DOHH2 (cell line): ENCODE measurements around the gene SNX24.

Experiments
- H3F3A ChIP-seq: fragments of 200-600 bp; sonication (generic), shearing (Covaris generic); 2 replicates; pipeline ENCODE4 v1.6.0; 2016; ENCODE audit warnings: antibody characterized with exemption, mild to moderate bottlenecking; ENCODE audit not compliant: control insufficient read depth, insufficient read depth
- H3K27ac ChIP-seq: fragments of 200-600 bp; sonication (generic); 2 replicates; pipeline ENCODE4 v1.5.1; 2014; ENCODE audit warnings: low read depth, mild to moderate bottlenecking, low read length, moderate library complexity
- H3K27me3 ChIP-seq: fragments of 200-600 bp; sonication (generic); 2 replicates; pipeline ENCODE4 v1.6.1; 2014; ENCODE audit warnings: mild to moderate bottlenecking, low read length, mixed read lengths; ENCODE audit not compliant: control insufficient read depth
- H3K36me3 ChIP-seq: fragments of 200-600 bp; sonication (generic); 2 replicates; pipeline ENCODE4 v1.6.1; 2014; ENCODE audit warnings: mild to moderate bottlenecking, low read length, moderate library complexity, mixed read lengths; ENCODE audit not compliant: control insufficient read depth
- H3K4me1 ChIP-seq: fragments of 200-600 bp; sonication (generic); 2 replicates; pipeline ENCODE4 v1.6.1; 2014; ENCODE audit warnings: mild to moderate bottlenecking, low read length, mixed read lengths; ENCODE audit not compliant: control insufficient read depth
- H3K4me2 ChIP-seq: fragments of 200-600 bp; sonication (generic); 2 replicates; pipeline ENCODE4 v1.6.0; 2014; ENCODE audit warnings: mild to moderate bottlenecking, low read length, moderate library complexity
- H3K4me3 ChIP-seq: fragments of 200-600 bp; sonication (generic); 2 replicates; pipeline ENCODE4 v1.5.1; 2014; ENCODE audit warnings: mild to moderate bottlenecking, low read length, mixed read lengths
- H3K79me2 ChIP-seq: fragments of 200-600 bp; sonication (generic); 2 replicates; pipeline ENCODE4 v1.6.1; 2014; ENCODE audit warnings: mild to moderate bottlenecking, low read length, mixed read lengths; ENCODE audit not compliant: control insufficient read depth
- H3K9me2 ChIP-seq: fragments of 200-600 bp; sonication (generic); replicated peaks from 2 replicates; pipeline ENCODE4 v1.6.1; 2014; ENCODE audit warnings: mild to moderate bottlenecking, low read length, mixed read lengths; ENCODE audit not compliant: control insufficient read depth
- H3K9me3 ChIP-seq: fragments of 200-600 bp; sonication (generic); 2 replicates; pipeline ENCODE4 v1.6.1; 2014; ENCODE audit warnings: antibody characterized with exemption, low read length, mixed read lengths; ENCODE audit not compliant: control insufficient read depth, insufficient read depth
- H4K20me1 ChIP-seq: fragments of 200-600 bp; sonication (generic); 2 replicates; pipeline ENCODE4 v1.6.0; 2014; ENCODE audit warnings: low read depth, mild to moderate bottlenecking, antibody characterized with exemption, low read length, moderate library complexity; ENCODE audit not compliant: control insufficient read depth, insufficient read depth
- CTCF ChIP-seq: fragments of 200-600 bp; sonication (generic); IDR thresholded peaks from one replicate; pipeline ENCODE4 v1.5.1; 2014; ENCODE audit warnings: antibody characterized with exemption, mild to moderate bottlenecking, low read depth, low read length; ENCODE audit not compliant: poor library complexity, severe bottlenecking
- EZH2phosphoT487 ChIP-seq: fragments of 200-600 bp; sonication (generic); IDR thresholded peaks from 2 replicates; pipeline ENCODE4 v1.6.1; 2017; ENCODE audit warnings: borderline replicate concordance, mild to moderate bottlenecking, antibody characterized with exemption, low read length, moderate library complexity, mixed read lengths

The SNX24 gene

GRCh38 chr5:122882831-122883230, 37.4 kb downstream of the SNX24 start:
- no peaks in the 10 kb centered on the region for H4K20me1 ChIP-seq
- no peaks in the 10 kb centered on the region for H3K79me2 ChIP-seq
- H3K36me3 ChIP-seq: no peaks in the 10 kb centered on the region
- H3K27me3 ChIP-seq: no peaks in the 10 kb centered on the region
- H3K4me3 ChIP-seq: no peak overlapping the region
- H3F3A ChIP-seq: no peaks in the 10 kb centered on the region
- H3K27ac ChIP-seq: no peak overlapping the region
- no peak overlapping the region for H3K4me2 ChIP-seq
- H3K9me3 ChIP-seq: no peaks in the 10 kb centered on the region
- H3K4me1 ChIP-seq: no peaks in the 10 kb centered on the region
- H3K9me2 ChIP-seq: no peaks in the 10 kb centered on the region
- TF ChIP-seq CTCF: no peak
- no peak for TF ChIP-seq EZH2phosphoT487

- H3K9me2 ChIP-seq: no peaks in the 10 kb centered on the region
- no peaks in the 10 kb centered on the region for H3K27me3 ChIP-seq
- H3K79me2 ChIP-seq: no peaks in the 10 kb centered on the region
- no peak for TF ChIP-seq CTCF
- TF ChIP-seq EZH2phosphoT487: no peak
- H4K20me1 ChIP-seq: no peaks in the 10 kb centered on the region
- H3F3A ChIP-seq: no peaks in the 10 kb centered on the region
- H3K4me2 ChIP-seq: no peak overlapping the region
- no peaks in the 10 kb centered on the region for H3K36me3 ChIP-seq
- H3K4me3 ChIP-seq: no peak overlapping the region
- no peaks in the 10 kb centered on the region for H3K9me3 ChIP-seq
- H3K27ac ChIP-seq: no peak overlapping the region
- H3K4me1 ChIP-seq: no peaks in the 10 kb centered on the region
Measured at GRCh38 chr5:122885045-122885517, 39.7 kb downstream of the SNX24 start.

- no peak overlapping the region for H3K4me2 ChIP-seq
- H3K79me2 ChIP-seq: no peaks in the 10 kb centered on the region
- H4K20me1 ChIP-seq: no peaks in the 10 kb centered on the region
- no peaks in the 10 kb centered on the region for H3K36me3 ChIP-seq
- H3K9me2 ChIP-seq: no peaks in the 10 kb centered on the region
- TF ChIP-seq CTCF: no peak
- H3K27ac ChIP-seq: no peak overlapping the region
- no peaks in the 10 kb centered on the region for H3K27me3 ChIP-seq
- no peaks in the 10 kb centered on the region for H3F3A ChIP-seq
- H3K4me3 ChIP-seq: no peak overlapping the region
- H3K4me1 ChIP-seq: no peaks in the 10 kb centered on the region
- no peaks in the 10 kb centered on the region for H3K9me3 ChIP-seq
Measured at GRCh38 chr5:122885891-122886290, 40.5 kb downstream of the SNX24 start.

GRCh38 chr5:122895141-122895540, 49.7 kb downstream of the SNX24 start:
- no peaks in the 10 kb centered on the region for H3F3A ChIP-seq
- no peaks in the 10 kb centered on the region for H3K36me3 ChIP-seq
- no peak overlapping the region for H3K27ac ChIP-seq
- H3K4me2 ChIP-seq: no peak overlapping the region
- H3K9me3 ChIP-seq: no peaks in the 10 kb centered on the region
- no peaks in the 10 kb centered on the region for H3K27me3 ChIP-seq
- H4K20me1 ChIP-seq: no peaks in the 10 kb centered on the region
- no peaks in the 10 kb centered on the region for H3K79me2 ChIP-seq
- no peak overlapping the region for H3K4me3 ChIP-seq
- TF ChIP-seq CTCF (no peak), EZH2phosphoT487 (no peak)
- H3K9me2 ChIP-seq: no peaks in the 10 kb centered on the region
- no peaks in the 10 kb centered on the region for H3K4me1 ChIP-seq
